SU-DHL-6 (cell line): Measurements from ENCODE around the gene TANC1.

Experiments used
- CTCF ChIP-seq: fragments of 200-600 bp; sonication (generic); IDR thresholded peaks from one replicate; pipeline ENCODE4 v1.5.1; 2017; ENCODE audit warnings: antibody characterized with exemption, mild to moderate bottlenecking, low read length, moderate library complexity; ENCODE audit not compliant: insufficient read depth, poor library complexity, severe bottlenecking
- EZH2phosphoT487 ChIP-seq: fragments of 200-600 bp; sonication (generic), shearing (Covaris generic); conservative IDR thresholded peaks from 2 replicates; pipeline ENCODE4 v1.6.1; 2018; ENCODE audit warnings: mild to moderate bottlenecking, antibody characterized with exemption, low read length, moderate library complexity, mixed read lengths

GRCh38 chr2:159140070-159140769 lies 171.8 kb downstream of the TANC1 start:
- TF ChIP-seq CTCF (no peak), EZH2phosphoT487 (no peak)
